H9 (cell line): ENCODE data around the gene CDK11A. TPM values are rescaled to one million over a fixed set of nuclear protein-coding genes. Genes with fewer than 3 reads are reported as not detected.
"Not testable (repeated sequence)": the region's sequence is repeated elsewhere in the genome, so short reads cannot be mapped to it uniquely, and the experiment has no call there.

Source experiments
- DNase-seq: peaks from one replicate; pipeline ENCODE4 v3.0.0-alpha.2; 2017
- H2AFZ ChIP-seq: one replicate; pipeline ENCODE4 v1.6.1; 2013; ENCODE audit warnings: mild to moderate bottlenecking, low read length, control low read depth, moderate library complexity
- H2AK5ac ChIP-seq: 2 replicates; pipeline ENCODE4 v1.6.1; 2013; ENCODE audit warnings: low read length, control low read depth, mixed read lengths; ENCODE audit not compliant: insufficient read length
- H2BK120ac ChIP-seq: one replicate; pipeline ENCODE4 v1.6.1; 2013; ENCODE audit warnings: low read depth, mild to moderate bottlenecking, low read length, control low read depth, inconsistent platforms; ENCODE audit not compliant: poor library complexity, severe bottlenecking
- H2BK12ac ChIP-seq: 2 replicates; pipeline ENCODE4 v1.6.1; 2013; ENCODE audit warnings: low read length, control low read depth, mixed read lengths, low read depth; ENCODE audit not compliant: insufficient read length
- H2BK15ac ChIP-seq: 2 replicates; pipeline ENCODE4 v1.6.1; 2013; ENCODE audit warnings: low read depth, low read length, control low read depth
- H2BK20ac ChIP-seq: one replicate; pipeline ENCODE4 v1.6.1; 2013; ENCODE audit warnings: low read depth, mild to moderate bottlenecking, low read length, control low read depth, inconsistent platforms; ENCODE audit not compliant: poor library complexity, severe bottlenecking
- H2BK5ac ChIP-seq: 2 replicates; pipeline ENCODE4 v1.6.1; 2013; ENCODE audit warnings: low read length, control low read depth, mixed read lengths; ENCODE audit not compliant: insufficient read length
- H3K14ac ChIP-seq: 2 replicates; pipeline ENCODE4 v1.6.1; 2013; ENCODE audit warnings: low read length, control low read depth; ENCODE audit not compliant: insufficient read depth
- H3K18ac ChIP-seq: 2 replicates; pipeline ENCODE4 v1.6.1; 2013; ENCODE audit warnings: low read depth, mild to moderate bottlenecking, mixed read lengths, low read length, control low read depth; ENCODE audit not compliant: insufficient read length
- H3K23ac ChIP-seq: 2 replicates; pipeline ENCODE4 v1.6.1; 2013; ENCODE audit warnings: low read length, control low read depth, mixed read lengths, low read depth; ENCODE audit not compliant: insufficient read length
- H3K23me2 ChIP-seq: 2 replicates; pipeline ENCODE4 v1.6.1; 2013; ENCODE audit warnings: low read depth, mild to moderate bottlenecking, mixed read lengths, low read length, control low read depth; ENCODE audit not compliant: insufficient read length, poor library complexity, severe bottlenecking
- H3K27ac ChIP-seq: 2 replicates; pipeline ENCODE4 v1.5.1; 2013; ENCODE audit warnings: low read length, control low read depth, mixed read lengths, low read depth; ENCODE audit not compliant: insufficient read length
- H3K27me3 ChIP-seq: 2 replicates; pipeline ENCODE4 v1.6.1; 2013; ENCODE audit warnings: low read length, control low read depth, inconsistent platforms; ENCODE audit not compliant: insufficient read depth
- H3K4ac ChIP-seq: 2 replicates; pipeline ENCODE4 v1.6.1; 2013; ENCODE audit warnings: low read depth, mild to moderate bottlenecking, control low read depth, inconsistent platforms, low read length, moderate library complexity
- H3K4me1 ChIP-seq: 2 replicates; pipeline ENCODE4 v1.6.1; 2013; ENCODE audit warnings: low read length, control low read depth, inconsistent platforms; ENCODE audit not compliant: insufficient read depth
- H3K4me2 ChIP-seq: 2 replicates; pipeline ENCODE4 v1.6.1; 2013; ENCODE audit warnings: low read length, control low read depth, mixed read lengths; ENCODE audit not compliant: insufficient read length, insufficient read depth
- H3K56ac ChIP-seq: 2 replicates; pipeline ENCODE4 v1.6.1; 2013; ENCODE audit warnings: low read depth, mild to moderate bottlenecking, mixed read lengths, low read length, control low read depth; ENCODE audit not compliant: insufficient read length
- H3K79me1 ChIP-seq: 2 replicates; pipeline ENCODE4 v1.6.1; 2013; ENCODE audit warnings: low read depth, mild to moderate bottlenecking, moderate library complexity, low read length, control low read depth, inconsistent platforms; ENCODE audit not compliant: insufficient read depth, poor library complexity, severe bottlenecking
- H3K79me2 ChIP-seq: 2 replicates; pipeline ENCODE4 v1.6.1; 2013; ENCODE audit warnings: low read length, control low read depth, inconsistent platforms; ENCODE audit not compliant: insufficient read depth
- H3K9ac ChIP-seq: 2 replicates; pipeline ENCODE4 v1.6.1; 2013; ENCODE audit warnings: low read length, control low read depth, mixed read lengths; ENCODE audit not compliant: insufficient read length; ENCODE audit errors: extremely low read depth
- H3K9me3 ChIP-seq: one replicate; pipeline ENCODE4 v1.6.1; 2013; ENCODE audit warnings: low read depth, low read length, inconsistent platforms; ENCODE audit not compliant: control insufficient read depth
- H3T11ph ChIP-seq: one replicate; pipeline ENCODE4 v1.6.1; 2013; ENCODE audit warnings: mild to moderate bottlenecking, low read length, control low read depth, inconsistent platforms
- H4K20me1 ChIP-seq: one replicate; pipeline ENCODE4 v1.6.1; 2013; ENCODE audit not compliant: control insufficient read depth, insufficient read length, insufficient read depth
- H4K5ac ChIP-seq: 2 replicates; pipeline ENCODE4 v1.6.1; 2013; ENCODE audit warnings: low read depth, mild to moderate bottlenecking, mixed read lengths, low read length, control low read depth; ENCODE audit not compliant: insufficient read length
- H4K8ac ChIP-seq: replicated peaks from 2 replicates; pipeline ENCODE4 v1.6.1; 2013; ENCODE audit warnings: low read length, control low read depth, mixed read lengths, low read depth; ENCODE audit not compliant: insufficient read length
- H4K91ac ChIP-seq: 2 replicates; pipeline ENCODE4 v1.6.1; 2013; ENCODE audit warnings: low read depth, mild to moderate bottlenecking, moderate library complexity, mixed read lengths, low read length, control low read depth; ENCODE audit not compliant: insufficient read length
- H3K27ac Mint-ChIP-seq, 3 experiments: 2 replicates in 2 of 3; 3 replicates in 1 of 3; pipeline ENCODE4 v1.8.0; 2020 to 2021; ENCODE audit warnings: mixed read lengths in 3 of 3, mild to moderate bottlenecking in 1 of 3, moderate library complexity in 1 of 3
- H3K27me3 Mint-ChIP-seq: 2 replicates; pipeline ENCODE4 v1.8.0; 2021; ENCODE audit warnings: low read depth, mild to moderate bottlenecking, moderate library complexity, mixed read lengths
- H3K36me3 Mint-ChIP-seq, 3 experiments: 2 replicates in 2 of 3; 3 replicates in 1 of 3; pipeline ENCODE4 v1.8.0; 2020 to 2021; ENCODE audit warnings: low read depth in 3 of 3, mixed read lengths in 3 of 3; ENCODE audit not compliant: insufficient read depth in 1 of 3
- H3K4me1 Mint-ChIP-seq, 2 experiments: 2 replicates each; pipeline ENCODE4 v1.8.0; 2020; ENCODE audit warnings: mixed read lengths in 2 of 2
- H3K4me3 Mint-ChIP-seq, 2 experiments: 2 replicates in 1 of 2; 3 replicates in 1 of 2; pipeline ENCODE4 v1.8.0; 2020 to 2021; ENCODE audit warnings: mild to moderate bottlenecking in 2 of 2, mixed read lengths in 2 of 2, moderate library complexity in 1 of 2
- H3K9me3 Mint-ChIP-seq, 2 experiments: 2 replicates in 1 of 2; 3 replicates in 1 of 2; pipeline ENCODE4 v1.8.0; 2020; ENCODE audit warnings: mild to moderate bottlenecking in 2 of 2, mixed read lengths in 2 of 2, moderate library complexity in 1 of 2
- WGBS: extraction: QIAGEN DNeasy Blood & Tissue Kit; methylation state at CpG from one replicate; pipeline ENCODE4 v1.1.7; 2013; ENCODE audit warnings: missing lambda C conversion rate, low lambda C conversion rate, mixed read lengths; ENCODE audit not compliant: insufficient read length; ENCODE audit errors: extremely low coverage; 5-methylcytosine and 5-hydroxymethylcytosine counted together
- total RNA-seq: library from RNA; stranded (reverse); gene quantifications from 2 replicates; pipeline ENCODE4 v1.2.1, GENCODE V29; 2021

Gene CDK11A
- total RNA-seq, 1 experiment from 2014 or later: 49.5 TPM

DNA sequence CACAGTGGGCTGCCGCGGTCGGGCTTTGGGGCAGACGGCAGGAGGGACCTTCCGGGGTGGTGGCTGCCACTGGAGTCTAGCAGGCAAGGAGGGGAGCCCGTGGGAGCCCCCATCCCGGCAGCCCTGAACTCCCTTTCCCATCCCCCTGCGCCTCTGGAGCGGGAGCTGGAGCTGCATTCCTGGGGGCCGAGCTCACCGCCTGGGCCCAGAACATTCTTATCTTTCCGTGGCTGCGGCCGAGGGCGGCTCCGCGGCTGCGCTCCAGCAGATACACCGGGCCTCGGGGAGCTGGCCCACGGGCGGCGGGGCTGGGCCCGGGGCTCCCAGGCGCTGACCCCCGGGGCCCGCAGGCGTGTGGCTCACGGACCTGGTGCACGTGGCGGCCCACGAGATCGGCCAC, 23.6 kb downstream of the CDK11A start:
- H2BK15ac ChIP-seq, H2AK5ac ChIP-seq, H2AFZ ChIP-seq, H4K20me1 ChIP-seq, H4K5ac ChIP-seq, H3K56ac ChIP-seq, H2BK120ac ChIP-seq, H3K4me1 ChIP-seq, H3K9ac ChIP-seq, H3K27me3 ChIP-seq, H3K23me2 ChIP-seq, H3K4me2 ChIP-seq, DNase-seq, H3K4me3 Mint-ChIP-seq, H3K14ac ChIP-seq, H3K23ac ChIP-seq, H3K79me1 ChIP-seq, H2BK5ac ChIP-seq, H3K18ac ChIP-seq, H3K79me2 ChIP-seq, H3K27ac ChIP-seq, H3K36me3 Mint-ChIP-seq, H3K27ac Mint-ChIP-seq, H2BK12ac ChIP-seq, H2BK20ac ChIP-seq, H3T11ph ChIP-seq, H4K91ac ChIP-seq, H3K4ac ChIP-seq, H3K4me1 Mint-ChIP-seq, H4K8ac ChIP-seq, H3K27me3 Mint-ChIP-seq, H3K9me3 Mint-ChIP-seq, H3K9me3 ChIP-seq: not testable (repeated sequence)
- WGBS: no CpG with 5 or more reads among the region's 33 CpGs

DNA sequence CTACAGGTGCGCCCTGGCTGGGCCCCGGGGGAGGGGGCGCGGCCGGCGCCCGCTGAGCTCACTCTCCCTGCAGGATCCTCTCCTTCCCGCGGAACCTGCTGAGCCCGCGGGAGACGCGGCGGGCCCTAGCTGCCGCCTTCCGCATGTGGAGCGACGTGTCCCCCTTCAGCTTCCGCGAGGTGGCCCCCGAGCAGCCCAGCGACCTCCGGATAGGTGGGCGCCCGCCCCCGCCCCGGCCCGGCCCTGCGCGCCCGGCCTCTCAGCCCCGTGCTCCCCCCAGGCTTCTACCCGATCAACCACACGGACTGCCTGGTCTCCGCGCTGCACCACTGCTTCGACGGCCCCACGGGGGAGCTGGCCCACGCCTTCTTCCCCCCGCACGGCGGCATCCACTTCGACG, 24.1 kb downstream of the CDK11A start:
- H3K14ac ChIP-seq, H3K79me2 ChIP-seq, H3K56ac ChIP-seq, H2AK5ac ChIP-seq, H3K79me1 ChIP-seq, H3K23ac ChIP-seq, H4K91ac ChIP-seq, H3K9me3 ChIP-seq, H2BK5ac ChIP-seq, H2BK20ac ChIP-seq, H3K4me2 ChIP-seq, H2BK12ac ChIP-seq, H3T11ph ChIP-seq, H4K5ac ChIP-seq, H3K4me3 Mint-ChIP-seq, DNase-seq, H3K4me1 ChIP-seq, H3K27me3 ChIP-seq, H2BK120ac ChIP-seq, H3K36me3 Mint-ChIP-seq, H2BK15ac ChIP-seq, H3K18ac ChIP-seq, H3K27ac ChIP-seq, H3K9me3 Mint-ChIP-seq, H4K20me1 ChIP-seq, H2AFZ ChIP-seq, H4K8ac ChIP-seq, H3K4me1 Mint-ChIP-seq, H3K9ac ChIP-seq, H3K27me3 Mint-ChIP-seq, H3K27ac Mint-ChIP-seq, H3K23me2 ChIP-seq, H3K4ac ChIP-seq: not testable (repeated sequence)
- WGBS: no CpG with 5 or more reads among the region's 45 CpGs
